GM23338 (cell line): ENCODE results near the gene SCN4B.

Experiments
- CREB1 ChIP-seq: fragments of 250-450 bp; sonication (Bioruptor Pico); IDR thresholded peaks from 2 replicates; pipeline ENCODE4 v1.5.0; 2020; ENCODE audit warnings: low read depth, mild to moderate bottlenecking, moderate library complexity
- CTCF ChIP-seq, 2 experiments: fragments of 200-600 bp in 1 of 2; sonication (generic) in 1 of 2; conservative IDR thresholded peaks; 2 replicates each; pipeline versions ENCODE4 v1.5.1 to v1.6.1; 2016 to 2017; ENCODE audit warnings: antibody characterized with exemption in 2 of 2, low read depth in 2 of 2, mild to moderate bottlenecking in 2 of 2, moderate library complexity in 1 of 2
- ETS1 ChIP-seq: IDR thresholded peaks from 2 replicates; pipeline ENCODE4 v1.6.1; 2016; ENCODE audit warnings: antibody characterized with exemption
- EZH2 ChIP-seq: fragments of 200-600 bp; sonication (generic); IDR thresholded peaks from one replicate; pipeline ENCODE4 v1.8.0; 2017; ENCODE audit warnings: antibody characterized with exemption, mild to moderate bottlenecking, low read depth; ENCODE audit not compliant: unreplicated experiment
- EZH2phosphoT487 ChIP-seq: fragments of 200-600 bp; sonication (generic); IDR thresholded peaks from one replicate; pipeline ENCODE4 v1.8.1; 2018; ENCODE audit warnings: antibody characterized with exemption; ENCODE audit not compliant: unreplicated experiment
- JUNB ChIP-seq: IDR thresholded peaks from one replicate; pipeline ENCODE4 v1.6.1; 2016; ENCODE audit warnings: antibody characterized with exemption; ENCODE audit not compliant: unreplicated experiment
- POLR2AphosphoS5 ChIP-seq: IDR thresholded peaks from 2 replicates; pipeline ENCODE4 v1.6.1; 2016; ENCODE audit warnings: antibody characterized with exemption, low read depth
- REST ChIP-seq: IDR thresholded peaks from one replicate; pipeline ENCODE4 v1.6.1; 2018; ENCODE audit warnings: antibody characterized with exemption; ENCODE audit not compliant: unreplicated experiment
- STAT1 ChIP-seq: IDR thresholded peaks from one replicate; pipeline ENCODE4 v1.6.1; 2016; ENCODE audit warnings: antibody characterized with exemption; ENCODE audit not compliant: unreplicated experiment
- ZNF114 ChIP-seq: fragments of 250-450 bp; sonication (Bioruptor Pico); IDR thresholded peaks from 2 replicates; pipeline ENCODE4 v1.5.0; 2020; ENCODE audit warnings: mild to moderate bottlenecking, moderate library complexity
- ZNF331 ChIP-seq: fragments of 250-450 bp; sonication (Bioruptor Pico); IDR thresholded peaks from 2 replicates; pipeline ENCODE4 v1.5.0; 2020; ENCODE audit warnings: low read depth, mild to moderate bottlenecking, moderate library complexity

- TF ChIP-seq CTCF (conservative IDR thresholded peaks at IDR 0.05; ENCODE audit: low read depth in 2 of 2) (no peak), EZH2 (no peak), ZNF331 (no peak), POLR2AphosphoS5 (no peak), EZH2phosphoT487 (no peak), REST (no peak), CREB1 (CRISPR knock-in tag) (no peak), STAT1 (no peak), ETS1 (no peak), ZNF114 (no peak), JUNB (no peak)
These were observed 59.6 kb downstream of the SCN4B start for GRCh38 chr11:118092907-118093571.
